H1 (cell line): ENCODE measurements around the gene TAMALIN. TPM values are rescaled to one million over a fixed set of nuclear protein-coding genes. Genes with fewer than 3 reads are reported as not detected.

ENCODE experiments used
- CTCF ChIA-PET: fragments of 300-600 bp; sonication (Branson Sonifier 250); formaldehyde crosslinking; loops from one replicate; lab custom pipeline; 2021; ENCODE audit not compliant: partially characterized antibody; lab: Charles Lee
- POLR2A ChIA-PET: fragments of 300-600 bp; sonication (Branson Sonifier 250); formaldehyde crosslinking; loops from one replicate; lab custom pipeline; 2021; ENCODE audit warnings: inconsistent platforms; ENCODE audit not compliant: partially characterized antibody; lab: Charles Lee
- DNase-seq, 2 experiments: peaks; one replicate each; pipeline versions ENCODE4 v3.0.0 to v3.0.0-alpha.2; 2010 to 2022; ENCODE audit warnings: low spot score in 2 of 2, low read depth in 1 of 2, mixed read lengths in 1 of 2
- FAIRE-seq: peaks from 2 replicates; lab custom pipeline; 2011; peaks lifted over from hg19 to GRCh38; lab: Jason Lieb, UNC
- H2AFZ ChIP-seq: 2 replicates; pipeline ENCODE4 v1.8.1; 2012; ENCODE audit warnings: low read length, inconsistent platforms
- H2AK5ac ChIP-seq: 2 replicates; pipeline ENCODE4 v1.6.1; 2013; ENCODE audit warnings: low read depth, low read length
- H2BK120ac ChIP-seq: replicated peaks from 2 replicates; pipeline ENCODE3; 2013; ENCODE audit warnings: low read depth, low read length, inconsistent platforms
- H2BK12ac ChIP-seq: 2 replicates; pipeline ENCODE4 v1.6.1; 2013; ENCODE audit warnings: low read depth, low read length
- H2BK15ac ChIP-seq: 2 replicates; pipeline ENCODE4 v1.6.1; 2013; ENCODE audit warnings: low read length
- H2BK20ac ChIP-seq: 2 replicates; pipeline ENCODE4 v1.6.1; 2013; ENCODE audit warnings: low read length
- H2BK5ac ChIP-seq: 2 replicates; pipeline ENCODE4 v1.6.1; 2013; ENCODE audit warnings: low read depth, low read length
- H3K14ac ChIP-seq: 2 replicates; pipeline ENCODE4 v1.6.1; 2013; ENCODE audit warnings: inconsistent platforms; ENCODE audit not compliant: insufficient read length
- H3K18ac ChIP-seq: 2 replicates; pipeline ENCODE4 v1.6.1; 2013; ENCODE audit warnings: low read length; ENCODE audit errors: extremely low read depth
- H3K23ac ChIP-seq: 2 replicates; pipeline ENCODE4 v1.6.1; 2013; ENCODE audit warnings: inconsistent platforms; ENCODE audit not compliant: insufficient read length
- H3K23me2 ChIP-seq: 2 replicates; pipeline ENCODE4 v1.6.1; 2013; ENCODE audit warnings: low read depth, low read length
- H3K27ac ChIP-seq: 2 replicates; pipeline ENCODE4 v1.6.1; 2011; ENCODE audit warnings: low read depth, low read length, inconsistent platforms
- H3K27me3 ChIP-seq, 4 experiments: replicated peaks in 1 of 4; 1 replicate in 1 of 4; 2 replicates in 3 of 4; pipeline versions ENCODE4 v1.6.1 to v1.8.1; 2011 to 2013; ENCODE audit warnings: low read length in 3 of 4, mild to moderate bottlenecking in 3 of 4, inconsistent platforms in 2 of 4, mixed read lengths in 2 of 4, moderate library complexity in 1 of 4; ENCODE audit not compliant: control insufficient read depth in 3 of 4, insufficient read depth in 3 of 4; ENCODE audit errors: extremely low read depth in 1 of 4
- H3K36me3 ChIP-seq, 4 experiments: 2 replicates each; pipeline versions ENCODE4 v1.6.1 to v1.8.1; 2011 to 2013; ENCODE audit warnings: mild to moderate bottlenecking in 4 of 4, low read length in 3 of 4, moderate library complexity in 2 of 4, control low read depth in 1 of 4, inconsistent platforms in 1 of 4; ENCODE audit not compliant: insufficient read depth in 4 of 4, control insufficient read depth in 2 of 4
- H3K4ac ChIP-seq: replicated peaks from 2 replicates; pipeline ENCODE3; 2013; ENCODE audit warnings: low read length, low read depth, mixed read lengths, inconsistent platforms; ENCODE audit not compliant: insufficient read length
- H3K4me1 ChIP-seq, 4 experiments: replicated peaks in 1 of 4; 1 replicate in 1 of 4; 2 replicates in 3 of 4; pipeline versions ENCODE4 v1.6.1 to v1.8.1; 2011 to 2013; ENCODE audit warnings: low read length in 3 of 4, inconsistent platforms in 2 of 4, mixed read lengths in 1 of 4; ENCODE audit not compliant: insufficient read depth in 4 of 4, control insufficient read depth in 3 of 4
- H3K4me2 ChIP-seq, 2 experiments: 2 replicates each; pipeline versions ENCODE4 v1.6.1 to v1.8.1; 2011 to 2013; ENCODE audit warnings: low read depth in 2 of 2, low read length in 2 of 2, control low read depth in 1 of 2, inconsistent platforms in 1 of 2, mild to moderate bottlenecking in 1 of 2; ENCODE audit not compliant: insufficient read depth in 1 of 2
- H3K4me3 ChIP-seq, 4 experiments: fragments of 200-600, 300-600 bp in 1 of 4; sonication (generic), shearing (Covaris generic), sonication (Bioruptor Twin) in 1 of 4; 2 replicates each; pipeline versions ENCODE4 v1.5.1 to v1.8.1; 2011 to 2016; ENCODE audit warnings: low read length in 4 of 4, low read depth in 3 of 4, control low read depth in 2 of 4, inconsistent platforms in 2 of 4, mild to moderate bottlenecking in 2 of 4, mixed read lengths in 1 of 4, moderate library complexity in 1 of 4; ENCODE audit not compliant: insufficient read depth in 2 of 4; ENCODE audit errors: extremely low read depth in 1 of 4
- H3K56ac ChIP-seq: replicated peaks from 2 replicates; pipeline ENCODE3; 2013; ENCODE audit warnings: low read depth, mild to moderate bottlenecking, mixed read lengths, low read length, inconsistent platforms; ENCODE audit not compliant: insufficient read length
- H3K79me1 ChIP-seq: 2 replicates; pipeline ENCODE4 v1.6.1; 2013; ENCODE audit warnings: low read depth, low read length, control low read depth
- H3K79me2 ChIP-seq, 2 experiments: 2 replicates each; pipeline versions ENCODE4 v1.6.1 to v1.8.1; 2012 to 2013; ENCODE audit warnings: low read length in 2 of 2, mild to moderate bottlenecking in 2 of 2, inconsistent platforms in 1 of 2; ENCODE audit not compliant: insufficient read depth in 2 of 2, control insufficient read depth in 1 of 2
- H3K9ac ChIP-seq, 4 experiments: replicated peaks in 1 of 4; 1 replicate in 1 of 4; 2 replicates in 3 of 4; pipeline versions ENCODE4 v1.6.1 to v1.8.1; 2011 to 2013; ENCODE audit warnings: low read depth in 3 of 4, low read length in 3 of 4, control low read depth in 2 of 4, mild to moderate bottlenecking in 2 of 4, moderate library complexity in 2 of 4, inconsistent platforms in 1 of 4; ENCODE audit errors: extremely low read depth in 1 of 4
- H3K9me3 ChIP-seq, 2 experiments: 2 replicates each; pipeline versions ENCODE4 v1.6.1 to v1.8.1; 2012 to 2013; ENCODE audit warnings: mild to moderate bottlenecking in 2 of 2, moderate library complexity in 2 of 2, control low read depth in 1 of 2, inconsistent platforms in 1 of 2, low read depth in 1 of 2, low read length in 1 of 2, mixed read lengths in 1 of 2; ENCODE audit not compliant: insufficient read depth in 2 of 2
- H4K20me1 ChIP-seq, 2 experiments: replicated peaks in 1 of 2; 2 replicates each; pipeline versions ENCODE3 to v1.8.1; 2011 to 2013; ENCODE audit warnings: inconsistent platforms in 2 of 2, low read length in 2 of 2, mild to moderate bottlenecking in 1 of 2; ENCODE audit not compliant: insufficient read depth in 2 of 2, control insufficient read depth in 1 of 2
- H4K5ac ChIP-seq: 2 replicates; pipeline ENCODE4 v1.6.1; 2013; ENCODE audit warnings: low read length, low read depth, mixed read lengths, inconsistent platforms; ENCODE audit not compliant: insufficient read length
- H4K8ac ChIP-seq: 2 replicates; pipeline ENCODE4 v1.8.0; 2013; ENCODE audit warnings: mild to moderate bottlenecking, moderate library complexity, low read length, inconsistent platforms; ENCODE audit not compliant: insufficient read depth; ENCODE audit errors: extremely low read depth
- H4K91ac ChIP-seq: replicated peaks from 2 replicates; pipeline ENCODE3; 2013; ENCODE audit warnings: low read length, mixed read lengths, inconsistent platforms; ENCODE audit not compliant: insufficient read length
- CHD2 ChIP-seq: IDR thresholded peaks from 2 replicates; pipeline ENCODE4 v1.6.1; 2012; ENCODE audit warnings: low read length, improper control_type of control experiment
- KDM4A ChIP-seq: IDR thresholded peaks from one replicate; pipeline ENCODE4 v1.7.1; 2012; ENCODE audit warnings: low read depth, mild to moderate bottlenecking, moderate library complexity, low read length, inconsistent platforms; ENCODE audit not compliant: severe bottlenecking
- POLR2A ChIP-seq, 2 experiments: IDR thresholded peaks; 1 replicate in 1 of 2; 2 replicates in 1 of 2; pipeline ENCODE4 v1.6.1; 2011; ENCODE audit warnings: low read depth in 2 of 2, low read length in 2 of 2, mild to moderate bottlenecking in 2 of 2; ENCODE audit errors: control extremely low read depth in 1 of 2
- RBBP5 ChIP-seq: IDR thresholded peaks from 2 replicates; pipeline ENCODE4 v1.7.1; 2012; ENCODE audit warnings: low read depth, mild to moderate bottlenecking, inconsistent platforms, low read length, moderate library complexity, borderline replicate concordance
- SIRT6 ChIP-seq: IDR thresholded peaks from one replicate; pipeline ENCODE4 v1.7.1; 2012; ENCODE audit warnings: low read length, inconsistent platforms
- SRF ChIP-seq: IDR thresholded peaks from 2 replicates; pipeline ENCODE4 v1.6.1; 2011; ENCODE audit warnings: mild to moderate bottlenecking, low read depth, low read length, moderate library complexity
- SUZ12 ChIP-seq: fragments of 200-600 bp; sonication (generic); IDR thresholded peaks from 2 replicates; pipeline ENCODE4 v1.6.1; 2012; ENCODE audit warnings: mild to moderate bottlenecking, inconsistent platforms, low read length, moderate library complexity, mixed read lengths
- WGBS, 2 experiments: shearing (Covaris generic) in 1 of 2; methylation state at CpG; one replicate each; pipeline versions ENCODE4 v1.1.6 to v1.1.7; 2013 to 2015; ENCODE audit warnings: low lambda C conversion rate in 2 of 2, mixed read lengths in 2 of 2, inconsistent platforms in 1 of 2, low coverage in 1 of 2, missing lambda C conversion rate in 1 of 2; ENCODE audit not compliant: insufficient replicate concordance in 2 of 2, insufficient coverage in 1 of 2, insufficient read length in 1 of 2; ENCODE audit errors: extremely low coverage in 1 of 2, missing lambda C conversion rate in 1 of 2; 5-methylcytosine and 5-hydroxymethylcytosine counted together
- polyA plus RNA-seq, 7 experiments: library from polyadenylated mRNA; depleted of rRNA in 3 of 7; stranded (reverse) in 5 of 7; unstranded in 2 of 7; fragments of >200 nt in 5 of 7; fragments of 200-250 nt in 2 of 7; gene quantifications; 1 replicate in 5 of 7; 2 replicates in 1 of 7; 4 replicates in 1 of 7; pipeline versions ENCODE4 v1.2.1 to v1.2.3, GENCODE V29; 2011 to 2013; ENCODE audit warnings: missing spikeins in 2 of 7, mixed read lengths in 2 of 7
- total RNA-seq: library from RNA; stranded (reverse); fragmentation: NEBNext Ultra II Directional; extraction: Animal tissue kit (Norgen Biotek cat#: 25700); gene quantifications from 2 replicates; pipeline ENCODE4 v1.2.1, GENCODE V29; 2021

Gene TAMALIN
- total and polyA plus RNA-seq, 2 of the 8 experiments (the other 6 are each of a cell fraction or from before 2014, with no cell fraction given), result 2.6 to 4.9 TPM

DNA sequence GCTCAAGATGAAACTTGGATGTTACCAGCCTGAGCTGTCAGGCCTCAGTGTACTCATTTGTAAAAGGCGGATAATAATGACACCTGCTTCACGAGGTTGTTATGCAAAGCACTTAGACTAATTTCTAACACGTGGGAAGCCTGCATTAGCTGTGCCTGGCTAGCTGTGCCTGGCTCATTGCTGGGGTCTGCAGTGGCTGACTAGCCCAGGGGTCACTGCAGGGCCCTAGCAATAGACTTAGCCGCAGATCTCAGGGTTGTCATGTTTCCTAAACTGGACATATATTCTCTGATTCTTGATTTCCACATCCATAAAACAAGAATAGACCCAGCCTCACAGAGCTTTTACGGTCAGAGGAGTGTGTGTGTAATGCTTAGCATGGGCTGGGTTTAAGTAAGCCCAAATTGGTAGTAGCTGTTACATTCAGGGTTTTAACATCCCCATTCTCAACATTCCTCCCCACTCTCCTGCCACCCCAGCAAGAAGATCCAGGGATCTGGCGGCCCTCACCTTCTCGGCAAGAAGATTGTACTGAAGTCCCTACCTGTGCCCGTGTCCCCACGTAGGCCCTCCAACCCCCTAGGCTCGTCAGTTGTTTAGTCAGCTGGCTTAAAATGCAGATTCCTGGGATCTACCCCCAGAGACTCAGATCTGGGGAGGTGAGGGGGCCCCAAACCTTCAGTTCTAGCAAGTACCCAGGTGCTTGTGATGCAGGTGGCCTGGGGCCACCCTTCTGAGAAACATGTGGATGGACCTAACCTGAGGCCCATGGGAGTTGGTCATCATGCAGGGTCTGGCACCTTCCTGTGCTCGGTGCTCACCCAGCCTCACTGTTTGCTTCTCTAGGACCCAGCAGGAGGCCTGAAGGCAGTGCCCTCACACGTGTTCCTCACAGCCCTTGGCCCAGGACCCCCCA, 53.1 kb downstream of the TAMALIN start:
- H2AFZ ChIP-seq, result no peak overlapping the region
- H3K27me3 ChIP-seq, result 0 out of 7 replicates have a peak, but pooled peaks cover 0 to 2% (median 0%) of the 10 kb centered on the region in 4 experiments
- H3K4ac ChIP-seq, result no peak overlapping the region
- H3K79me2 ChIP-seq, result no peaks in the 10 kb centered on the region
- CTCF ChIA-PET, result interaction anchor here (0.9 to 34.1 kb wide), 15 partner anchors 8 to 267 kb away, joined by 3 to 1022 read pairs (median 3); partner anchors contain the start of gene ATG101
- no peak overlapping the region for H2BK12ac ChIP-seq
- no peak overlapping the region for H4K5ac ChIP-seq
- no peaks in the 10 kb centered on the region for H3K23me2 ChIP-seq
- H2AK5ac ChIP-seq, result no peak overlapping the region
- H3K23ac ChIP-seq, result no peak overlapping the region
- no peak overlapping the region for H3K18ac ChIP-seq
- WGBS, 2 experiments, result 92% methylated on average over 12 of the region's 12 CpGs; no CpG with 5 or more reads in 1 of the 2 experiments
- H2BK5ac ChIP-seq, result no peak overlapping the region
- H3K4me1 ChIP-seq, result no peaks in the 10 kb centered on the region; a peak in 1 of 7 replicates
- TF ChIP-seq KDM4A (no peak), SUZ12 (no peak), RBBP5 (no peak), POLR2A (IDR thresholded peaks at IDR 0.05; ENCODE audit: control extremely low read depth in 1 of 2, low read depth in 2 of 2, low read length in 2 of 2) (peak in 1 of 2 experiments; percentile 42; a peak in 1 of 3 replicates), CHD2 (no peak), SRF (no peak), SIRT6 (no peak)
- no peak overlapping the region for H3K9ac ChIP-seq
- no peak for FAIRE-seq
- H2BK15ac ChIP-seq, result no peak overlapping the region
- H3K79me1 ChIP-seq, result no peaks in the 10 kb centered on the region
- H3K9me3 ChIP-seq, result no peaks in the 10 kb centered on the region
- no peak overlapping the region for H2BK20ac ChIP-seq
- H4K91ac ChIP-seq, result no peak overlapping the region
- no peak overlapping the region for H2BK120ac ChIP-seq
- peaks cover 0 to 6% (median 4%) of the 10 kb centered on the region in 4 experiments; a peak in 4 of 8 replicates for H3K36me3 ChIP-seq
- no peak overlapping the region for H4K8ac ChIP-seq
- H3K4me2 ChIP-seq, result no peak overlapping the region
- peaks cover 2 to 3% of the 10 kb centered on the region in 2 experiments for H4K20me1 ChIP-seq
- POLR2A ChIA-PET, result interaction anchor here (0.8 to 3.0 kb wide), 7 partner anchors 9 to 27 kb away, joined by 3 to 8 read pairs (median 3); partner anchors contain the start of genes ATG101 and NR4A1
- DNase-seq, result no peak
- no peak overlapping the region for H3K27ac ChIP-seq
- H3K56ac ChIP-seq, result no peak overlapping the region
- no peak overlapping the region for H3K4me3 ChIP-seq
- no peak overlapping the region for H3K14ac ChIP-seq
